HFFc6 (cell line): Measurements from ENCODE around the gene SELENOF. TPM values are rescaled to one million over a fixed set of nuclear protein-coding genes. Genes with fewer than 3 reads are reported as not detected.

ENCODE experiments used
- DNase-seq: peaks from one replicate; pipeline ENCODE4 v3.0.0-alpha.2; 2018
- H3K27ac Mint-ChIP-seq: 2 replicates; pipeline ENCODE4 v1.8.0; 2020; ENCODE audit warnings: mild to moderate bottlenecking, mixed read lengths
- H3K27me3 Mint-ChIP-seq: 2 replicates; pipeline ENCODE4 v1.8.0; 2021; ENCODE audit warnings: mild to moderate bottlenecking, moderate library complexity, mixed read lengths; ENCODE audit not compliant: insufficient read depth
- H3K36me3 Mint-ChIP-seq: 2 replicates; pipeline ENCODE4 v1.8.0; 2021; ENCODE audit warnings: low read depth, mixed read lengths
- H3K4me1 Mint-ChIP-seq: 2 replicates; pipeline ENCODE4 v1.8.0; 2020; ENCODE audit warnings: low read depth, mixed read lengths
- H3K4me3 Mint-ChIP-seq: 2 replicates; pipeline ENCODE4 v1.8.0; 2020; ENCODE audit warnings: mild to moderate bottlenecking, moderate library complexity, mixed read lengths
- H3K9me3 Mint-ChIP-seq: 2 replicates; pipeline ENCODE4 v1.8.0; 2020; ENCODE audit warnings: mild to moderate bottlenecking, mixed read lengths
- CTCF ChIP-seq: fragments of 200-600 bp; sonication (generic); IDR thresholded peaks from 2 replicates; pipeline ENCODE4 v1.5.0; 2021; ENCODE audit warnings: antibody characterized with exemption, mild to moderate bottlenecking
- total RNA-seq, 6 experiments: library from RNA; stranded (reverse); fragmentation: NEBNext Ultra II Directional; extraction: Animal tissue kit (Norgen Biotek cat#: 25700); gene quantifications; 2 replicates in 1 of 6; 3 replicates in 5 of 6; pipeline ENCODE4 v1.2.3, GENCODE V29; 2021

Gene SELENOF
- total RNA-seq, 6 experiments from 2014 or later, result 251 to 322 (median 278) TPM

- Mint-ChIP-seq H3K27me3 (no peaks in the 10 kb centered on the region), H3K4me1 (peaks cover 15% of the 10 kb centered on the region), H3K4me3 (no peak overlapping the region), H3K27ac (no peak overlapping the region), H3K9me3 (peaks cover 33% of the 10 kb centered on the region), H3K36me3 (peaks cover 39% of the 10 kb centered on the region)
- peak; percentile 18; the same call in 1 of the 2 replicates for TF ChIP-seq CTCF
- DNase-seq, result no peak
Observed at GRCh38 chr1:86924324-86924960, 10.5 kb upstream of the SELENOF start.

GRCh38 chr1:86922445-86922844, 8.5 kb upstream of the SELENOF start:
- H3K36me3 Mint-ChIP-seq, result peaks cover 39% of the 10 kb centered on the region

DNA sequence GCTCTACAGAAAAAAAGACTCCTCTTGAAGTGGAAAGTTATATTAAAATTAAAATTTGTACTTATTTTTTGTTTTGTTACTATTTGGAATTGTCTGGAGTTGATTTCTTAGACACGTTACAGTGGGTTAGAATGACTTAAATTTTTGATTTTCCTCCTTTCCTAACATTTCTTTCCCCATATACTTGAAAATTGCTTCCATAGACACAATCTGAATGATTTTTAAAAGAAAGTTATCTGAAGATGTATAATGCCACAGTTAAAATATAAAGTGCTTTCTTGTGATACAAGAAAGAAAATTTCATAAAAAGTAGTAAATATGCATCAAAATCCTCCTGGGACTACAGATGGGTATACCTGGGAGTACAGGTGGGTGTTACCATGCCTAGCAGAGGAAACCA, 2.8 kb upstream of the SELENOF start:
- no peak for DNase-seq
- Mint-ChIP-seq H3K4me1 (peaks cover 22% of the 10 kb centered on the region), H3K9me3 (no peaks in the 10 kb centered on the region), H3K36me3 (peaks cover 7% of the 10 kb centered on the region; the same call in 1 of the 2 replicates), H3K4me3 (no peak overlapping the region; the same call in 1 of the 2 replicates), H3K27ac (no peak overlapping the region), H3K27me3 (peaks cover 2% of the 10 kb centered on the region; the same call in 1 of the 2 replicates)
- no peak for TF ChIP-seq CTCF

More at GRCh38 chr1:86922445-86922844, 8.5 kb upstream of the SELENOF start:
- TF ChIP-seq CTCF, result no peak
- Mint-ChIP-seq H3K4me3 (no peak overlapping the region), H3K27ac (no peak overlapping the region), H3K4me1 (peaks cover 17% of the 10 kb centered on the region), H3K9me3 (peaks cover 33% of the 10 kb centered on the region), H3K27me3 (no peaks in the 10 kb centered on the region)
- no peak for DNase-seq

DNA sequence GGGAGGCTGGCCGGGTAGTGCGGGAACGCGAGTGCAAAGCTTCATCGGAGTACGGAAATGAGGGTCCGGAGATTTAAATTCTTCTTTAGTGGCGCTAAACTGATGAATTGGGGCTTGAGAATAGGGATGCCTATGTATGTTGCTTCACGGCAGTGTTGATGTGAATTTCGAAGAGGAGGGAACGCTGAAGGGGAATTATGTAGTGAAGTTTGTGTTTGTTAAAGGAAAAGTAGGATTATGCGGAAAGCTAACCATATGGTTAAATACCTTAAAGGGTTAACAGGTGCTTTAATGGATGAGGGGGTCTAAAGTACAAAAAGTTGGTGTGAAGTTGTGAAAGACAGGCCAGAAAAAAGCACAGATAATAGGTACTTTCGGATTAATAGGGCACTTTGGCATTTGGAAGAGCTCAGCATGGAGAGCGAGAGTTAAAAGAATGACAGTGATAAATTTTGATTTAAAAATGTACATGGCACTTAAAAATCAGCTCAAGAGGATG, 1.9 kb upstream of the SELENOF start:
- H3K36me3 Mint-ChIP-seq, result peaks cover 6% of the 10 kb centered on the region
- no peak for TF ChIP-seq CTCF
- H3K9me3 Mint-ChIP-seq, result no peaks in the 10 kb centered on the region
- H3K4me3 Mint-ChIP-seq, result no peak overlapping the region
- peaks cover 31% of the 10 kb centered on the region for H3K4me1 Mint-ChIP-seq
- peaks cover 2% of the 10 kb centered on the region; the same call in 1 of the 2 replicates for H3K27me3 Mint-ChIP-seq
- H3K27ac Mint-ChIP-seq, result no peak overlapping the region
- DNase-seq, result no peak

GRCh38 chr1:86914998-86915736, 1.2 kb upstream of the SELENOF start:
- Mint-ChIP-seq H3K27ac (no peak overlapping the region), H3K4me1 (peaks cover 32% of the 10 kb centered on the region), H3K9me3 (no peaks in the 10 kb centered on the region), H3K27me3 (peaks cover 2% of the 10 kb centered on the region; the same call in 1 of the 2 replicates), H3K36me3 (peaks cover 8% of the 10 kb centered on the region), H3K4me3 (no peak overlapping the region)
- no peak for TF ChIP-seq CTCF
- DNase-seq, result peak; percentile 41
